Suppressor macrophage treated with lipopolysaccharide for 4 hours (primary cell): ENCODE results near the gene LRRC61.
"Not testable (repeated sequence)": the region's sequence is repeated elsewhere in the genome, so short reads cannot be mapped to it uniquely, and the experiment has no call there.

Experiments
- DNase-seq: peaks from one replicate; pipeline ENCODE4 v3.0.0-alpha.2; 2020

Gene LRRC61

DNA sequence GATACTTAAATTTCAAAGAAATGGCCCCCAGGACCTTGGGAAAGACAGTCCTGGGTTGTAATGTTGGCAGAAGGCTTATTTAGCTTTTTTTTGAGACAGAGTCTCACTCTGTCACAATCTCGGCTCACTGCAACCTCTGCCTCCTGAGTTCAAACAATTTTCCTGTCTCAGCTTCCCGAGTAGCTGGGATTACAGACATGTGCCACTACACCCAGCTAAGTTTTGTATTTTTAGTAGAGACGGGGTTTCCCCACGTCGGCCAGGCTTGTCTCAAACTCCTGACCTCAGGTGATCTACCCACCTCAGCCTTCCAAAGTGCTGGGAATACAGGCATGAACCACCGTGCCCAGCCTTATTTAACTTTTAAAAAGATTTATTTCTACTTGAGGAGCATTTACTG, 62.7 kb downstream of the LRRC61 start:
- not testable (repeated sequence) for DNase-seq
